K562 (cell line): ENCODE data around the gene CENPE. TPM values are rescaled to one million over a fixed set of nuclear protein-coding genes. Genes with fewer than 3 reads are reported as not detected.

Experiments used
- ATAC-seq: fragments of 200-7000 bp; cut with Tn5 transposase; 3 replicates; pipeline ENCODE4 v1.9.1; 2020; ENCODE audit warnings: moderate library complexity
- BruUV-seq: library from RNA; stranded (reverse); fragments of 400-500 nt; replicated peaks from 2 replicates; lab custom pipeline; 2021; lab: Mats Ljungman, UMichigan
- CTCF ChIA-PET: fragments of 300-600 bp; formaldehyde crosslinking; extraction: SDS; loops from one replicate; lab custom pipeline; 2021; ENCODE audit warnings: low intra/inter-chr PET ratio; lab: Yijun Ruan, JAX
- POLR2A ChIA-PET: fragments of 300-600, 350-650 bp; sonication (Branson Sonifier 250); formaldehyde crosslinking; extraction: SDS; loops from one replicate; lab custom pipeline; 2021; ENCODE audit warnings: antibody characterized with exemption, inconsistent platforms; lab: Yijun Ruan, JAX
- DNase-seq, 4 experiments: peaks; one replicate each; pipeline versions ENCODE4 v3.0.0 to v3.0.0-alpha.2; 2011 to 2018; ENCODE audit warnings: low spot score in 3 of 4, mixed read lengths in 3 of 4; ENCODE audit errors: extremely low read depth in 1 of 4
- FAIRE-seq: peaks from 2 replicates; lab custom pipeline; 2011; peaks lifted over from hg19 to GRCh38; lab: Jason Lieb, UNC
- H2AFZ ChIP-seq: 2 replicates; pipeline ENCODE4 v1.6.0; 2011; ENCODE audit warnings: low read depth, low read length, control low read depth, inconsistent platforms
- H3K27ac ChIP-seq: fragments of 200-600 bp; 3 replicates; pipeline ENCODE4 v1.8.0; 2011; ENCODE audit warnings: low read depth, mild to moderate bottlenecking, control low read depth, inconsistent platforms, low read length, moderate library complexity, mixed read lengths; ENCODE audit errors: extremely low read depth
- H3K27me3 ChIP-seq, 2 experiments: fragments of 300-600 bp in 1 of 2; 2 replicates in 1 of 2; 3 replicates in 1 of 2; pipeline versions ENCODE4 v1.6.0 to v1.8.0; 2011; ENCODE audit warnings: inconsistent platforms in 2 of 2, low read length in 2 of 2, mild to moderate bottlenecking in 1 of 2, mixed read lengths in 1 of 2, moderate library complexity in 1 of 2; ENCODE audit not compliant: control insufficient read depth in 2 of 2, insufficient read depth in 2 of 2
- H3K36me3 ChIP-seq: fragments of 300-600 bp; 3 replicates; pipeline ENCODE4 v1.8.0; 2011; ENCODE audit warnings: mild to moderate bottlenecking, low read length, inconsistent platforms; ENCODE audit not compliant: control insufficient read depth, insufficient read depth
- H3K4me1 ChIP-seq, 2 experiments: fragments of 200-600 bp in 1 of 2; replicated peaks in 1 of 2; 2 replicates in 1 of 2; 3 replicates in 1 of 2; pipeline versions ENCODE4 v1.5.1 to v1.8.0; 2011; ENCODE audit warnings: inconsistent platforms in 2 of 2, low read length in 2 of 2, mild to moderate bottlenecking in 1 of 2, mixed read lengths in 1 of 2, moderate library complexity in 1 of 2; ENCODE audit not compliant: control insufficient read depth in 2 of 2, insufficient read depth in 2 of 2
- H3K4me2 ChIP-seq: 2 replicates; pipeline ENCODE4 v1.6.1; 2011; ENCODE audit warnings: low read length, control low read depth, inconsistent platforms, mixed read lengths; ENCODE audit not compliant: insufficient read depth
- H3K4me3 ChIP-seq: fragments of 200-600 bp; sonication (generic), shearing (Covaris generic); 2 replicates; pipeline ENCODE4 v1.5.1; 2016; ENCODE audit warnings: control low read depth, inconsistent platforms
- H3K79me2 ChIP-seq: fragments of 200-600 bp; 3 replicates; pipeline ENCODE4 v1.8.0; 2011; ENCODE audit warnings: low read length, inconsistent platforms; ENCODE audit not compliant: control insufficient read depth, insufficient read depth
- H3K9ac ChIP-seq, 2 experiments: 2 replicates each; pipeline versions ENCODE4 v1.6.0 to v1.6.1; 2011; ENCODE audit warnings: low read depth in 2 of 2, low read length in 2 of 2, control low read depth in 1 of 2, inconsistent platforms in 1 of 2, mild to moderate bottlenecking in 1 of 2, mixed read lengths in 1 of 2; ENCODE audit not compliant: insufficient read depth in 1 of 2
- H3K9me1 ChIP-seq: one replicate; pipeline ENCODE4 v1.6.0; 2011; ENCODE audit warnings: inconsistent platforms, mild to moderate bottlenecking, low read length, moderate library complexity; ENCODE audit not compliant: control insufficient read depth, insufficient read depth
- H3K9me3 ChIP-seq: replicated peaks from 2 replicates; pipeline ENCODE4 v1.5.1; 2011; ENCODE audit warnings: low read depth, low read length, inconsistent platforms; ENCODE audit not compliant: control insufficient read depth, insufficient read depth
- H4K20me1 ChIP-seq: replicated peaks from 2 replicates; pipeline ENCODE4 v1.6.1; 2011; ENCODE audit warnings: low read length, inconsistent platforms, mixed read lengths; ENCODE audit not compliant: control insufficient read depth, insufficient read depth
- ELF4 ChIP-seq: fragments of 450-650 bp; formaldehyde crosslinking; IDR thresholded peaks from 2 replicates; pipeline ENCODE4 v1.4.0; 2022; ENCODE audit warnings: missing genetic modification characterization
- IRF2 ChIP-seq: sonication (generic); formaldehyde crosslinking; IDR thresholded peaks from 2 replicates; pipeline ENCODE4 v1.8.1; 2022; ENCODE audit warnings: mild to moderate bottlenecking, missing genetic modification reagents
- MCM7 ChIP-seq, 2 experiments: fragments of 450-650 bp; IDR thresholded peaks; 2 replicates each; pipeline ENCODE4 v1.6.1; 2016 to 2018
- NCOA4 ChIP-seq: fragments of 450-650 bp; IDR thresholded peaks from 2 replicates; pipeline ENCODE4 v1.6.1; 2018; ENCODE audit warnings: mild to moderate bottlenecking; ENCODE audit not compliant: partially characterized antibody
- PURB ChIP-seq: sonication (generic); formaldehyde crosslinking; IDR thresholded peaks from 2 replicates; pipeline ENCODE4 v1.9.0; 2021; ENCODE audit warnings: low read depth, mild to moderate bottlenecking, missing genetic modification reagents
- SLC30A9 ChIP-seq: fragments of 250-450 bp; sonication (Bioruptor Pico); IDR thresholded peaks from 2 replicates; pipeline ENCODE4 v1.8.0; 2022; ENCODE audit warnings: mild to moderate bottlenecking, moderate library complexity
- TOE1 ChIP-seq, 2 experiments: fragments of 450-650 bp in 1 of 2; sonication (generic) in 1 of 2; formaldehyde crosslinking in 1 of 2; IDR thresholded peaks; 2 replicates each; pipeline versions ENCODE4 v1.7.1 to v1.8.0; 2016 to 2022; ENCODE audit warnings: borderline replicate concordance in 2 of 2, mild to moderate bottlenecking in 2 of 2, antibody characterized with exemption in 1 of 2, inconsistent platforms in 1 of 2, low read depth in 1 of 2, missing genetic modification reagents in 1 of 2, moderate library complexity in 1 of 2
- ZNF830 ChIP-seq: fragments of 250-450 bp; sonication (Bioruptor Pico); IDR thresholded peaks from 2 replicates; pipeline ENCODE4 v1.5.0; 2021; ENCODE audit warnings: mild to moderate bottlenecking
- WGBS: fragments of 100-300 bp; shearing (Covaris generic); methylation state at CpG from one replicate; pipeline ENCODE4 v1.1.6; 2016; ENCODE audit warnings: low coverage, mixed read lengths; ENCODE audit not compliant: insufficient coverage; ENCODE audit errors: missing lambda C conversion rate; 5-methylcytosine and 5-hydroxymethylcytosine counted together
- in situ Hi-C: fragments of 300-500 bp; cut with MboI; formaldehyde crosslinking; loops from 4 replicates; pipeline ENCODE4 v1.15.0; 2018; ENCODE audit warnings: inconsistent platforms, mixed read lengths
- intact Hi-C: fragments of 100-400 bp; cut with micrococcal nuclease; formaldehyde crosslinking; loops from 2 replicates; pipeline ENCODE4 v1.14.2; 2022
- polyA plus RNA-seq, 8 experiments: library from polyadenylated mRNA; depleted of rRNA in 4 of 8; stranded (reverse) in 5 of 8; unstranded in 3 of 8; fragments of >200 nt; fragmentation: Nextera tagmentation in 2 of 8; fragmentation: Illumina TruSeq in 1 of 8; extraction: Ambion mirVana in 2 of 8; extraction: Trizol in 1 of 8; gene quantifications; 2 replicates each; pipeline versions ENCODE4 v1.2.1 to v1.2.3, GENCODE V29; 2011 to 2014; ENCODE audit warnings: inconsistent platforms in 1 of 8, missing spikeins in 1 of 8
- total RNA-seq, 7 experiments: library from RNA; depleted of rRNA in 6 of 7; stranded (reverse); fragments of >200 nt in 6 of 7; fragmentation: Illumina TruSeq in 2 of 7; extraction: Trizol in 2 of 7; gene quantifications; 2 replicates each; pipeline versions ENCODE4 v1.2.1 to v1.2.3, GENCODE V29; 2011 to 2021; ENCODE audit warnings: low replicate concordance in 1 of 7

CENPE gene
- total and polyA plus RNA-seq, 9 of the 15 experiments (the other 6 are each of a cell fraction or from before 2014, with no cell fraction given) = 9.9 to 53.2 (median 27.4) TPM

DNA sequence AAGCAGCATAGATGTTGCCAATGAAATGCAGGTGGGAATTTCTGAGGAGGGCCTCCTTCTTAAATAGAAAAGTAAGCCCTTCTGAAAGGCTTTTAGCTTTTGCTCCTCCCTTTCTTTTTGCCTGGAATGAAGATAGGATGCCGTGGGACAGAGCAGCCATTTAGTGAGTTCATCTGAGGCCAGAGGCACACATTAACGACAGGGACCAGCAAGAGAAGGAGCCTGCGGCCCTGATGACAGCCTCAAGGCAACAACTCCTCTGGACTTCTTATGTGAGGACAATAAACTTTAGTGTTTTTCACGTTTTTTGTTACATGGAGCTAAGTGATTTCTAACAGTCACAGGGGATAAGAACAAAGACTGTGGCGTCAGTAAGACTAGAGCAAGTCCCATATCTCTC lies 97.5 kb downstream of the CENPE start:
- WGBS = 20% methylated on average over 4 of the region's 5 CpGs
- Histone ChIP-seq H3K9ac (no peak overlapping the region), H3K4me3 (no peak overlapping the region), H3K79me2 (no peaks in the 10 kb centered on the region), H3K27ac (no peak overlapping the region), H3K36me3 (no peaks in the 10 kb centered on the region), H3K9me1 (no peaks in the 10 kb centered on the region), H2AFZ (peak overlapping the region; percentile 4; the same call in 1 of the 2 replicates), H3K4me2 (no peak overlapping the region), H3K9me3 (no peaks in the 10 kb centered on the region), H3K27me3 (no peaks in the 10 kb centered on the region), H3K4me1 (no peaks in the 10 kb centered on the region), H4K20me1 (no peaks in the 10 kb centered on the region)
- ATAC-seq = no peak
- DNase-seq = no peak
- no peak for FAIRE-seq
- BruUV-seq = no TSS peak
- in situ Hi-C loops = no loop called here
- no peak for TF ChIP-seq IRF2 (CRISPR knock-in tag)
- no peak for TF ChIP-seq ZNF830 (CRISPR knock-in tag)
- no peak for TF ChIP-seq MCM7 (IDR thresholded peaks at IDR 0.05)
- TF ChIP-seq PURB (CRISPR knock-in tag) = no peak
- no peak for TF ChIP-seq ELF4
- no peak for TF ChIP-seq NCOA4
- TF ChIP-seq SLC30A9 (CRISPR knock-in tag) = no peak
- TF ChIP-seq TOE1 (IDR thresholded peaks at IDR 0.05; ENCODE audit: borderline replicate concordance) = no peak
- TF ChIP-seq TOE1 (CRISPR knock-in tag; IDR thresholded peaks at IDR 0.05; ENCODE audit: borderline replicate concordance, low read depth) = no peak
- POLR2A ChIA-PET = no interaction called here
- CTCF ChIA-PET = interaction anchor here (1.3 kb wide), 1 partner anchor 667 kb away, joined by 3 read pairs; no protein-coding TSS in a partner anchor
- intact Hi-C loops = loop anchor here (5.0 kb wide), 1 partner anchor 832 kb away; no protein-coding TSS in a partner anchor
